GM12891 (cell line): Measurements from ENCODE around the gene H2AZ2.

Source experiments
- POLR2A ChIP-seq: IDR thresholded peaks from 2 replicates; pipeline ENCODE4 v1.6.1; 2011; ENCODE audit warnings: low read depth, low read length, control low read depth
- POLR2AphosphoS5 ChIP-seq: IDR thresholded peaks from 2 replicates; pipeline ENCODE4 v1.6.1; 2011; ENCODE audit warnings: low read depth, low read length, control low read depth
- POU2F2 ChIP-seq: IDR thresholded peaks from 2 replicates; pipeline ENCODE4 v1.6.1; 2011; ENCODE audit warnings: low read depth, mild to moderate bottlenecking, control low read depth, low read length, moderate library complexity
- SPI1 ChIP-seq: IDR thresholded peaks from 2 replicates; pipeline ENCODE4 v1.6.1; 2011; ENCODE audit warnings: low read depth, low read length, control low read depth
- TAF1 ChIP-seq: IDR thresholded peaks from 2 replicates; pipeline ENCODE4 v1.6.1; 2011; ENCODE audit warnings: low read depth, low read length, control low read depth

GRCh38 chr7:44880317-44881018, 32.6 kb upstream of the H2AZ2 start:
- no peak for TF ChIP-seq TAF1
- no peak; the same call in 1 of the 2 replicates for TF ChIP-seq POLR2A
- TF ChIP-seq POLR2AphosphoS5: no peak; the same call in 1 of the 2 replicates
- TF ChIP-seq SPI1: no peak
- no peak for TF ChIP-seq POU2F2
